NCI-H1105 (cell line): ENCODE data around the gene WWOX.

ENCODE experiments used
- DNase-seq: peaks from one replicate; lab custom pipeline; 2025; lab: John Stamatoyannopoulos, UW

WWOX gene

GRCh38 chr16:78996790-78997189 is 897.3 kb downstream of the WWOX start:
- peak; percentile 9 for DNase-seq

GRCh38 chr16:78998879-78999278 is 899.4 kb downstream of the WWOX start:
- no peak for DNase-seq

- no peak for DNase-seq
Observed at GRCh38 chr16:79001156-79001967, 901.9 kb downstream of the WWOX start.

- DNase-seq: no peak
Observed at GRCh38 chr16:79003026-79003609, 903.7 kb downstream of the WWOX start.

GRCh38 chr16:79004309-79004708 is 904.9 kb downstream of the WWOX start:
- no peak for DNase-seq

- DNase-seq: no peak
Observed at GRCh38 chr16:79005096-79005495, 905.6 kb downstream of the WWOX start.

- no peak for DNase-seq
Observed at GRCh38 chr16:79006206-79006605, 906.8 kb downstream of the WWOX start.

- DNase-seq: no peak
Observed at GRCh38 chr16:79006765-79007164, 907.3 kb downstream of the WWOX start.

GRCh38 chr16:79007614-79008013 is 908.2 kb downstream of the WWOX start:
- no peak for DNase-seq

GRCh38 chr16:79008036-79008868 is 908.8 kb downstream of the WWOX start:
- no peak for DNase-seq

GRCh38 chr16:79008869-79009179 is 909.4 kb downstream of the WWOX start:
- DNase-seq: peak; percentile 91

GRCh38 chr16:79009896-79010295 is 910.4 kb downstream of the WWOX start:
- no peak for DNase-seq

GRCh38 chr16:79011282-79011681 is 911.8 kb downstream of the WWOX start:
- no peak for DNase-seq

GRCh38 chr16:79012671-79013434 is 913.4 kb downstream of the WWOX start:
- no peak for DNase-seq

GRCh38 chr16:79013930-79014660 is 914.6 kb downstream of the WWOX start:
- DNase-seq: no peak

GRCh38 chr16:79018650-79019429 is 919.4 kb downstream of the WWOX start:
- no peak for DNase-seq

GRCh38 chr16:79019431-79019830 is 920.0 kb downstream of the WWOX start:
- DNase-seq: no peak

GRCh38 chr16:79021991-79022630 is 922.7 kb downstream of the WWOX start:
- no peak for DNase-seq

- DNase-seq: no peak
Observed at GRCh38 chr16:79026117-79026516, 926.7 kb downstream of the WWOX start.

- no peak for DNase-seq
Observed at GRCh38 chr16:79036541-79036940, 937.1 kb downstream of the WWOX start.
